K562 (cell line): ENCODE measurements around the gene CDC42SE2. TPM values are rescaled to one million over a fixed set of nuclear protein-coding genes. Genes with fewer than 3 reads are reported as not detected.
A peak's percentile ranks its signal among the peaks of the same experiment; 100 is the strongest.

Source experiments
- ATAC-seq: fragments of 200-7000 bp; cut with Tn5 transposase; 3 replicates; pipeline ENCODE4 v1.9.1; 2020; ENCODE audit warnings: moderate library complexity
- BruUV-seq: library from RNA; stranded (reverse); fragments of 400-500 nt; replicated peaks from 2 replicates; lab custom pipeline; 2021; lab: Mats Ljungman, UMichigan
- CTCF ChIA-PET: fragments of 300-600 bp; formaldehyde crosslinking; extraction: SDS; loops from one replicate; lab custom pipeline; 2021; ENCODE audit warnings: low intra/inter-chr PET ratio; lab: Yijun Ruan, JAX
- POLR2A ChIA-PET: fragments of 300-600, 350-650 bp; sonication (Branson Sonifier 250); formaldehyde crosslinking; extraction: SDS; loops from one replicate; lab custom pipeline; 2021; ENCODE audit warnings: antibody characterized with exemption, inconsistent platforms; lab: Yijun Ruan, JAX
- DNase-seq, 4 experiments: peaks; one replicate each; pipeline versions ENCODE4 v3.0.0 to v3.0.0-alpha.2; 2011 to 2018; ENCODE audit warnings: low spot score in 3 of 4, mixed read lengths in 3 of 4; ENCODE audit errors: extremely low read depth in 1 of 4
- FAIRE-seq: peaks from 2 replicates; lab custom pipeline; 2011; peaks lifted over from hg19 to GRCh38; lab: Jason Lieb, UNC
- H2AFZ ChIP-seq: 2 replicates; pipeline ENCODE4 v1.6.0; 2011; ENCODE audit warnings: low read depth, low read length, control low read depth, inconsistent platforms
- H3K27ac ChIP-seq: fragments of 200-600 bp; 3 replicates; pipeline ENCODE4 v1.8.0; 2011; ENCODE audit warnings: low read depth, mild to moderate bottlenecking, control low read depth, inconsistent platforms, low read length, moderate library complexity, mixed read lengths; ENCODE audit errors: extremely low read depth
- H3K27me3 ChIP-seq, 2 experiments: fragments of 300-600 bp in 1 of 2; 2 replicates in 1 of 2; 3 replicates in 1 of 2; pipeline versions ENCODE4 v1.6.0 to v1.8.0; 2011; ENCODE audit warnings: inconsistent platforms in 2 of 2, low read length in 2 of 2, mild to moderate bottlenecking in 1 of 2, mixed read lengths in 1 of 2, moderate library complexity in 1 of 2; ENCODE audit not compliant: control insufficient read depth in 2 of 2, insufficient read depth in 2 of 2
- H3K36me3 ChIP-seq: fragments of 300-600 bp; 3 replicates; pipeline ENCODE4 v1.8.0; 2011; ENCODE audit warnings: mild to moderate bottlenecking, low read length, inconsistent platforms; ENCODE audit not compliant: control insufficient read depth, insufficient read depth
- H3K4me1 ChIP-seq, 2 experiments: fragments of 200-600 bp in 1 of 2; replicated peaks in 1 of 2; 2 replicates in 1 of 2; 3 replicates in 1 of 2; pipeline versions ENCODE4 v1.5.1 to v1.8.0; 2011; ENCODE audit warnings: inconsistent platforms in 2 of 2, low read length in 2 of 2, mild to moderate bottlenecking in 1 of 2, mixed read lengths in 1 of 2, moderate library complexity in 1 of 2; ENCODE audit not compliant: control insufficient read depth in 2 of 2, insufficient read depth in 2 of 2
- H3K4me2 ChIP-seq: 2 replicates; pipeline ENCODE4 v1.6.1; 2011; ENCODE audit warnings: low read length, control low read depth, inconsistent platforms, mixed read lengths; ENCODE audit not compliant: insufficient read depth
- H3K4me3 ChIP-seq: fragments of 200-600 bp; sonication (generic), shearing (Covaris generic); 2 replicates; pipeline ENCODE4 v1.5.1; 2016; ENCODE audit warnings: control low read depth, inconsistent platforms
- H3K79me2 ChIP-seq: fragments of 200-600 bp; 3 replicates; pipeline ENCODE4 v1.8.0; 2011; ENCODE audit warnings: low read length, inconsistent platforms; ENCODE audit not compliant: control insufficient read depth, insufficient read depth
- H3K9ac ChIP-seq, 2 experiments: 2 replicates each; pipeline versions ENCODE4 v1.6.0 to v1.6.1; 2011; ENCODE audit warnings: low read depth in 2 of 2, low read length in 2 of 2, control low read depth in 1 of 2, inconsistent platforms in 1 of 2, mild to moderate bottlenecking in 1 of 2, mixed read lengths in 1 of 2; ENCODE audit not compliant: insufficient read depth in 1 of 2
- H3K9me1 ChIP-seq: one replicate; pipeline ENCODE4 v1.6.0; 2011; ENCODE audit warnings: inconsistent platforms, mild to moderate bottlenecking, low read length, moderate library complexity; ENCODE audit not compliant: control insufficient read depth, insufficient read depth
- H3K9me3 ChIP-seq: replicated peaks from 2 replicates; pipeline ENCODE4 v1.5.1; 2011; ENCODE audit warnings: low read depth, low read length, inconsistent platforms; ENCODE audit not compliant: control insufficient read depth, insufficient read depth
- H4K20me1 ChIP-seq: replicated peaks from 2 replicates; pipeline ENCODE4 v1.6.1; 2011; ENCODE audit warnings: low read length, inconsistent platforms, mixed read lengths; ENCODE audit not compliant: control insufficient read depth, insufficient read depth
- RBM22 ChIP-seq: fragments of 200-400 bp; formaldehyde crosslinking; IDR thresholded peaks from 2 replicates; pipeline ENCODE4 v1.6.1; 2018; ENCODE audit warnings: low read length, low read depth; ENCODE audit not compliant: poor library complexity, severe bottlenecking
- WGBS: fragments of 100-300 bp; shearing (Covaris generic); methylation state at CpG from one replicate; pipeline ENCODE4 v1.1.6; 2016; ENCODE audit warnings: low coverage, mixed read lengths; ENCODE audit not compliant: insufficient coverage; ENCODE audit errors: missing lambda C conversion rate; 5-methylcytosine and 5-hydroxymethylcytosine counted together
- in situ Hi-C: fragments of 300-500 bp; cut with MboI; formaldehyde crosslinking; loops from 4 replicates; pipeline ENCODE4 v1.15.0; 2018; ENCODE audit warnings: inconsistent platforms, mixed read lengths
- intact Hi-C: fragments of 100-400 bp; cut with micrococcal nuclease; formaldehyde crosslinking; loops from 2 replicates; pipeline ENCODE4 v1.14.2; 2022
- polyA plus RNA-seq, 8 experiments: library from polyadenylated mRNA; depleted of rRNA in 4 of 8; stranded (reverse) in 5 of 8; unstranded in 3 of 8; fragments of >200 nt; fragmentation: Nextera tagmentation in 2 of 8; fragmentation: Illumina TruSeq in 1 of 8; extraction: Ambion mirVana in 2 of 8; extraction: Trizol in 1 of 8; gene quantifications; 2 replicates each; pipeline versions ENCODE4 v1.2.1 to v1.2.3, GENCODE V29; 2011 to 2014; ENCODE audit warnings: inconsistent platforms in 1 of 8, missing spikeins in 1 of 8
- total RNA-seq, 7 experiments: library from RNA; depleted of rRNA in 6 of 7; stranded (reverse); fragments of >200 nt in 6 of 7; fragmentation: Illumina TruSeq in 2 of 7; extraction: Trizol in 2 of 7; gene quantifications; 2 replicates each; pipeline versions ENCODE4 v1.2.1 to v1.2.3, GENCODE V29; 2011 to 2021; ENCODE audit warnings: low replicate concordance in 1 of 7
- TF ChIP-seq, protein P1 (sequence below): IDR thresholded peaks from 3 replicates; pipeline ENCODE4 v1.6.1; 2011; ENCODE audit warnings: borderline replicate concordance, mild to moderate bottlenecking, moderate library complexity; ENCODE audit not compliant: insufficient read length; ENCODE audit errors: extremely low read depth

CDC42SE2 gene
- total and polyA plus RNA-seq, 9 of the 15 experiments (the other 6 are each of a cell fraction or from before 2014, with no cell fraction given) = 24.8 to 44.3 (median 32.7) TPM

DNA sequence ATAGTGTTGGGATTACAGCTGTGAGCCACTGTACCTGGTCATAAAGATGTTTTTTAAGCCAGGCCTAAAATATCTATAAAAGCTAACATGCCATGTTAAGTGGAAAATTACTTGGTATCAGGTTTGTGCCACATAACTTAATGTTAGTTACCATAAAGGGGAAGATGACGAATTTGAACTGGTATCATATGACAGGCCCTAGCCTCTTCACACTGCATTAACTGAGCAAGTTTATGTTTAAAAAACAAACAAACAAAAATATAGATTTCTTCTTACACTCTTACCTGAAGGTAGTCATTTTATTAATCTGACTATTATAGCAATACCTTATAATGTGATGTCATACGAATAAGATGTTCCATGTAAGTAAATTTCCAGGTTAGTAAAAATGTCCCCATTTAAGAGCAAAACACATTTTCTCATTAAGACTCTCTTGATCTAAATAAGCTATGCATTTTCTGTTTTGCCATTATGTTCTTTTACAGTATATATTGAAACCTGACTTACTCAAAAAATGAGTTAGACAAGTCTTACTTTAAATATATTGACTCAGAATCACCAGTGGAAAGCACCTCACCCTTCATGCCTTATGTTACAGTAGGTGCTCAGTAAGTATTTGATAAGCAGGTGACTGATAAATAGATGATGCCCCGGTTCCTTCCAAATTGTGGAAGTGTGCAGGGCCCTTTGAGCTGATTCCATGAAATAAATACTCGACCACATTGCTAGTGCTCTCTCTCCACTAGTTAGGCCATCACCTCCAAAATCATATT, 125.4 kb downstream of the CDC42SE2 start:
- POLR2A ChIA-PET = interaction anchor here (0.7 kb wide), 1 partner anchor 221 kb away, joined by 3 read pairs; no protein-coding TSS in a partner anchor

More for the DNA sequence above, 125.4 kb downstream of the CDC42SE2 start:
- no peak overlapping the region for H2AFZ ChIP-seq
- ATAC-seq (no peak), DNase-seq (no peak), FAIRE-seq (no peak)
- CTCF ChIA-PET = no interaction called here
- peaks cover 3 to 7% of the 10 kb centered on the region in 2 experiments; a peak in 3 of 5 replicates for H3K4me1 ChIP-seq
- H3K9me1 ChIP-seq = no peaks in the 10 kb centered on the region
- no peak overlapping the region for H3K4me2 ChIP-seq
- intact Hi-C loops = loop anchor here (10.0 kb wide), 1 partner anchor 494 kb away; no protein-coding TSS in a partner anchor
- peaks cover 8% of the 10 kb centered on the region; the same call in 2 of the 3 replicates for H3K79me2 ChIP-seq
- no peaks in the 10 kb centered on the region for H3K27me3 ChIP-seq
- no TSS peak for BruUV-seq
- no peak overlapping the region for H3K4me3 ChIP-seq
- WGBS = 73% methylated on average over 4 of the region's 4 CpGs
- in situ Hi-C loops = loop anchor here (25.0 kb wide), 1 partner anchor 502 kb away; no protein-coding TSS in a partner anchor
- TF ChIP-seq RBM22 = peak; percentile 35
- TF ChIP-seq, protein P1, sequence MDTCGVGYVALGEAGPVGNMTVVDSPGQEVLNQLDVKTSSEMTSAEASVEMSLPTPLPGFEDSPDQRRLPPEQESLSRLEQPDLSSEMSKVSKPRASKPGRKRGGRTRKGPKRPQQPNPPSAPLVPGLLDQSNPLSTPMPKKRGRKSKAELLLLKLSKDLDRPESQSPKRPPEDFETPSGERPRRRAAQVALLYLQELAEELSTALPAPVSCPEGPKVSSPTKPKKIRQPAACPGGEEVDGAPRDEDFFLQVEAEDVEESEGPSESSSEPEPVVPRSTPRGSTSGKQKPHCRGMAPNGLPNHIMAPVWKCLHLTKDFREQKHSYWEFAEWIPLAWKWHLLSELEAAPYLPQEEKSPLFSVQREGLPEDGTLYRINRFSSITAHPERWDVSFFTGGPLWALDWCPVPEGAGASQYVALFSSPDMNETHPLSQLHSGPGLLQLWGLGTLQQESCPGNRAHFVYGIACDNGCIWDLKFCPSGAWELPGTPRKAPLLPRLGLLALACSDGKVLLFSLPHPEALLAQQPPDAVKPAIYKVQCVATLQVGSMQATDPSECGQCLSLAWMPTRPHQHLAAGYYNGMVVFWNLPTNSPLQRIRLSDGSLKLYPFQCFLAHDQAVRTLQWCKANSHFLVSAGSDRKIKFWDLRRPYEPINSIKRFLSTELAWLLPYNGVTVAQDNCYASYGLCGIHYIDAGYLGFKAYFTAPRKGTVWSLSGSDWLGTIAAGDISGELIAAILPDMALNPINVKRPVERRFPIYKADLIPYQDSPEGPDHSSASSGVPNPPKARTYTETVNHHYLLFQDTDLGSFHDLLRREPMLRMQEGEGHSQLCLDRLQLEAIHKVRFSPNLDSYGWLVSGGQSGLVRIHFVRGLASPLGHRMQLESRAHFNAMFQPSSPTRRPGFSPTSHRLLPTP = no peak
- TF ChIP-seq, all 486 proteins: peak for 1
- H3K27ac ChIP-seq = no peak overlapping the region
- no peaks in the 10 kb centered on the region for H4K20me1 ChIP-seq
- H3K36me3 ChIP-seq = peaks cover 85% of the 10 kb centered on the region
- H3K9me3 ChIP-seq = no peaks in the 10 kb centered on the region
- no peak overlapping the region for H3K9ac ChIP-seq
